Measurements from ENCODE around the gene SERPINF2. TPM values are rescaled to one million over a fixed set of nuclear protein-coding genes. Genes with fewer than 3 reads are reported as not detected.
A peak's percentile ranks its signal among the peaks of the same experiment; 100 is the strongest.

SERPINF2 gene
- total and polyA plus RNA-seq, 2 experiments from 2014 or later = 0.66 to 1.2 TPM

- no peak for TF ChIP-seq ZNF462 (CRISPR knock-in tag; IDR thresholded peaks at IDR 0.05)
- no peak for TF ChIP-seq ETS1 (IDR thresholded peaks at IDR 0.05)
- no peak for TF ChIP-seq EZH2phosphoT487 (IDR thresholded peaks at IDR 0.05; ENCODE audit: unreplicated experiment)
- TF ChIP-seq CREB1 (CRISPR knock-in tag; IDR thresholded peaks at IDR 0.05; ENCODE audit: low read depth) = no peak
- no peak for TF ChIP-seq NANOG (IDR thresholded peaks at IDR 0.05; ENCODE audit: borderline replicate concordance)
- TF ChIP-seq EZH2 (IDR thresholded peaks at IDR 0.05; ENCODE audit: low read depth, unreplicated experiment) = no peak
Measured at GRCh38 chr17:1745513-1746020, 2.9 kb downstream of the SERPINF2 start (continued).

- Histone ChIP-seq H4K20me1 (replicated peaks; ENCODE audit: insufficient read depth) (no peaks in the 10 kb centered on the region), H3K4me1 (ENCODE audit: insufficient read depth) (no peaks in the 10 kb centered on the region), H3K4me2 (peak overlapping the region; percentile 14; the same call in 1 of the 2 replicates), H3K36me3 (ENCODE audit: insufficient read depth) (no peaks in the 10 kb centered on the region), H3K27me3 (ENCODE audit: insufficient read depth) (no peaks in the 10 kb centered on the region), H3K27ac (ENCODE audit: low read depth) (no peak overlapping the region), H2AFZ (peak overlapping the region; percentile 90; the same call in 1 of the 2 replicates), H3K4me3 (no peak overlapping the region), H3F3A (replicated peaks; ENCODE audit: low read depth) (no peaks in the 10 kb centered on the region; the same call in 1 of the 2 replicates), H3K79me2 (replicated peaks; ENCODE audit: insufficient read depth) (no peaks in the 10 kb centered on the region), H3K9me2 (ENCODE audit: insufficient read depth) (no peaks in the 10 kb centered on the region)
- Mint-ChIP-seq H3K36me3 (ENCODE audit: low read depth) (no peaks in the 10 kb centered on the region), H3K4me1 (peaks cover 2% of the 10 kb centered on the region; the same call in 1 of the 3 replicates), H3K9me3 (peaks cover 5% of the 10 kb centered on the region; the same call in 2 of the 3 replicates), H3K27ac (no peak overlapping the region), H3K27me3 (ENCODE audit: insufficient read depth, low read depth, poor library complexity) (peaks cover 8% of the 10 kb centered on the region), H3K4me3 (no peak overlapping the region)
- DNase-seq (ENCODE audit: low spot score) = peak; percentile 64
- peak; percentile 79 for ATAC-seq
- TF ChIP-seq NANOG (IDR thresholded peaks at IDR 0.05; ENCODE audit: borderline replicate concordance) (no peak), CTCF (conservative IDR thresholded peaks at IDR 0.05; ENCODE audit: low read depth in 2 of 2) (no peak), ZNF331 (CRISPR knock-in tag; IDR thresholded peaks at IDR 0.05; ENCODE audit: low read depth) (no peak), POLR2AphosphoS5 (IDR thresholded peaks at IDR 0.05; ENCODE audit: low read depth) (no peak), CREB1 (CRISPR knock-in tag; IDR thresholded peaks at IDR 0.05; ENCODE audit: low read depth) (no peak), REST (IDR thresholded peaks at IDR 0.05; ENCODE audit: unreplicated experiment) (no peak), EZH2 (IDR thresholded peaks at IDR 0.05; ENCODE audit: low read depth, unreplicated experiment) (no peak)
Measured at GRCh38 chr17:1746975-1747543, 4.4 kb downstream of the SERPINF2 start.

Measured in GM23338 (cell line).